GM19239 (cell line): ENCODE data around the gene PRICKLE4.
A peak's percentile ranks its signal among the peaks of the same experiment; 100 is the strongest.

ENCODE experiments used
- DNase-seq: peaks from one replicate; pipeline ENCODE4 v3.0.0; 2011; ENCODE audit warnings: low spot score; ENCODE audit not compliant: insufficient read length
- FAIRE-seq: peaks from 2 replicates; lab custom pipeline; 2011; peaks lifted over from hg19 to GRCh38; lab: Jason Lieb, UNC

Gene PRICKLE4

DNA sequence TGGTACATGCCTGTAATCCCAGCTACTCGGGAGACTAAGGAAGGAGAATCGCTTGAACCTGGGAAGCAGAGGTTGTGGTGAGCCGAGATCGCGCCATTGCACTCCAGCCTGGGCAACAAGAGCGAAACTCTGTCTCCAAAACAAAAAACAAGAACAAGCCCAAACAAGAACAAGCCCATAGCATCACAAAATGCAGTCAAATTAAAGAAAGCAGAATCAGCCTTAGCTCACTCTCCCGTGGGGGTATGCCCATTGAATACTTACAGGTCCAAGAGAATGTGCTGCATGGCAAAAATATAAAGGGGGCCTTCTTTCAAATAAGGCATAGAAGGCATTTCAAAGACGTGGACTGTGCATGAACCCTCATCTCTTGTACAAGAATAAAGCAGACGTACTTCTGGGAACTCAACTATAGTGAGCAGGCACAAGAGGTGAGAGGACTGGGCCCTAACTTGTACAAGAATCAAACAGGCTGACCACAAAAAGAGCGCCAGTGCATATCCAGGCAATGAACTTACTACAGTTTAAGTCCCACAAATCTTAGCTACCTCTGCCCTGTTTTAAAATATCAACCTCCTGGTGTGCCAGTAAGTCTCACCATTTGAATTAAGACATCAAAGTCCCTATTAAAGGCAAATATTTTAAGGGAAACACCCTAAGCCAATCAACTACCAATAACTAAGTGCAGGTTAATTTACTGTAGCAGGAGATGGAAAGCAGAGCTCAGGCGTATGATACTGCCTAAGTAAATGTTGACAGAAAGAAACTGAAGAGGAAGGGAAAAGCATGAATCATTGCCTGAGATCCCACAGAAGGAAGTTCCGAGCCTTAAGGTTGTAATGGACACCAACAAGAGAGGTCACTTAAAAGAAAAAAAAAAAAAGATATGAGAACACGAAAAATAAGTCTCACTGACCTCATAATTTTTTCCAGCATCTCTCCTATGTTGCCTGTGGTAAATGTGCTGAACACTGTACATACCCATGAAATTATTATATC lies 44.3 kb downstream of the PRICKLE4 start:
- FAIRE-seq (peak; percentile 8), DNase-seq (no peak)

DNA sequence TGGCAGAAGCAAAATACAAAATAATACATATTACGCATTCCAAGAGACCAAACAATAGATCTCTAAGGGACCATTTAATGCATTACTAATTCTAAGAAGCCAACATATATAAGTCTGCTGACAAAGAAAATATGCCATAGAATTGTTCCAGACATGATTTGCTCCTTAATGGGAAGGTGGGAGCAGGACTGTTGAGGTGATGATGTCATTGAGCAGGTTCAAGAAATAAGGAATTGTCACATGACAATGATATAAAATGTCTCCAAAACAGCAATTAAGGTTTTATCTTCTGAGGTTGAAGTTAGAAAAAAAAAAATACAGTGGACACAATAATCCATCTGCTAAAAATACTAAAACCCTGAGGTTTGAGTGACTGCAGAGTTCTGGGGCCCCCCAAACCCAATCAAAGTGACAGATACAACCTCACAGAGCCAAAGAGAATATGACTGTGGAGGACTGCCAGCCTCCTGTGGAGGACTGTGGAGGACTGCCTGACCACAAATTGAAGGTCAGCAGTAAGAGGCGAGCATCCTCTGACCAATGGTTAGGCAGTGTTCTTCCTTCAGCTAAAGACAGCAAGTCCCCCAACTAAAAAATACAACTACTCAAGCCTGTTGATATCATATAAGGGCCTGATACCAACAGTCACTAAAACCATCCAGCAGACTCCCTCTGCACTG lies 45.9 kb downstream of the PRICKLE4 start:
- FAIRE-seq (no peak), DNase-seq (no peak)

DNA sequence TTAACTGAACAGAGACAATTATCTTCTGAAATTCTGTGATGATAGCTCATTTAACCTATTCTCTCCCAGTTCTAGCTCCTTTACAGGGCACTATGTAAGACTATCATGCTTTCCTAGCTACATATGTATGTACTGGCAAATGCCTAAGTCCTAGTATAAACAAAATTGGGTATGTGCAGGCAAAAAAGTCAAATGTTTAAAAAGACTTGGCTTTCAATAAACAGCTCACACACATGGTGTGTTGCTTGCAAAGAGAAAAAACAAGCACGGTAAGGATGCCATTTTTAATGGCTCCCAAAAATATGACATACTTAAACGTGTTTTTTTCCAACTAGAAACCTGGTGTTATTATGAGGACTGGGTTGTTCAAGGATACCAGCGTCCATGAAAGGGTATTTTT lies 51.7 kb downstream of the PRICKLE4 start:
- DNase-seq (no peak), FAIRE-seq (no peak)

DNA sequence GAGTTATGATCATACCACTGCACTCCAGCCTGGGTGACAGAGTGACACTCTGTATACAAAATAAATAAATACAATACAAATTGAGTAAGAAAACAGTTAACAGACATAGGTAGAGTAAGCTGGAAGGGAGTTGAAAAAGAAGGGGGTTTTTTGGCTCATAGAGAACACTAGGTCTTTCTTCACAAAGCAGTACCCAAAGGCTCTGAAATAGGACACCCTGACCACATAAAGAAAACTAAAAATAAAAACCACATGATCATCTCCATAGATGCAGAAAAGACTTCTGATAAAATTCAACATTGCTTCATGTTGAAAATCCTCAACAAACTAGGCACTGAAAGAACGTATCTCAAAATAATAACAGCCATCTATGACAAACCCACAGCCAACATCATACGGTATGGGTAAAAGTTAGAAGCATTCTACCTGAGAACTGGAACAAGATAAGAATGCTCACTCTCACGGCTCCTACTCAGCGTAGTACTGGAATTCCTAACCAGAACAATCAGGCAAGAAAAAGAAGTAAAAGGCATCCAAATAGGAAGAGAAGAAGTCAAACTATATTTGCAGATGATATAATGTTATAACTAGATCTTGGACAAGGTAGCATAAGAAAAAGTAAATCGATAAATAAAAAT lies 55.6 kb downstream of the PRICKLE4 start:
- DNase-seq: no peak
- FAIRE-seq: no peak

DNA sequence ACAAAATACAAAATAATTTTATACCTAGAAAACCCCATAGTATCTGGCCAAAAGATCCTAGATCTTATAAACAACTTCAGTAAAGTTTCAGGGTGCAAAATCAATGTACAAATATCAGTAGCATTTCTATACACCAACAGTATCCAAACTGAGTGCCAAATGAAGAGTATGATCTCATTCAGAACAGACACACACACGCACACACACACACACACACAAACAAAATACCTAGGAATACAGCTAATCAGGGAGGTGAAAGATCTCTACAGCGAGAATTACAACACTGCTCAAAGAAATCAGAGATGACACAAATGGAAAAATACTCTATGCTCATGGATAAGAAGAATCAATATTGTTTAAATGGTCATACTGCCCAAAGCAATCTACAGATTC lies 56.1 kb downstream of the PRICKLE4 start:
- no peak for FAIRE-seq
- DNase-seq: no peak
